ENCODE data around the gene PLGLB1.
"Not testable (repeated sequence)": the region's sequence is repeated elsewhere in the genome, so short reads cannot be mapped to it uniquely, and the experiment has no call there.

PLGLB1 gene

DNA sequence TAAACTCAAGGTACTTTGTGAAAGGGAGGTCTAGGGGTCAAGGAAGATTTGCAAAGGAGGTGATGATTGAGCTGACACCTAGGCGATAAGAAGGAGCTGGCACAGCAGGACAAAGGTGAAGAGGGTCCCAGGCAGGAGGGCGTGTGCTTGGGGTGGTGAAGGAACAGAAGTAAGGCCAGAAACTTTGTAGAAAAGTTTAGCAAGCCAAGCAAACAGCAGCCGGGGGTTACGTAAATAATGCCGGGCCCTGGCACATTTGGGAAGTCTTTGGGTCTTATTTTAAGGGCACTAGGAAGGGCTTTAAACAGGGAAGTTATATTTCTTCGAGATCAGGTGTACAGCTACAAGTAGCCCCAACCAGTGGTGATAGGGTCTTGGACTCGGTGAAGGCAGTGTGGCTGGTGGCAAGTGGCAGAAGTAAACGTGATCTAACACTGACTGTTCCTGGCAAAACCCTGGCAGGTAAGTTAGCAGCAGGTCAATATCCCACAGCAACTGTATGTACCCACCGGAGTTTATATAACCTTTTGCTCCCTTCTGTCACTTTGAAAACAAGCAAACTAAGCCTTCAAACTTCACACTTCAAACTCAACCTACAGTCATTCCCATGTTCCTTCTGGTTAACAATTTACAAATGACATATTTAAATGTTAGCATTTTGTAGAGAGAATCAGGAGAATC lies 7.0 kb downstream of the PLGLB1 start:
- H3K4me3 ChIP-seq; H3K9me3 ChIP-seq; H3K27me3 ChIP-seq (ENCODE audit: low read depth); DNase-seq (ENCODE audit: low spot score in 2 of 2); in situ Hi-C loops (cut with MboI; ENCODE audit: low sequenced_read_pairs); H3K36me3 ChIP-seq (replicated peaks); H3K4me1 ChIP-seq: not testable (repeated sequence)

GRCh38 chr2:87004398-87004797 lies 17.2 kb downstream of the PLGLB1 start:
- H3K27me3 ChIP-seq (ENCODE audit: low read depth); in situ Hi-C loops (cut with MboI; ENCODE audit: low sequenced_read_pairs); H3K36me3 ChIP-seq (replicated peaks); DNase-seq (ENCODE audit: low spot score in 2 of 2); H3K4me1 ChIP-seq; H3K9me3 ChIP-seq; H3K4me3 ChIP-seq: not testable (repeated sequence)
